Ovary (tissue), 3 donors: Measurements from ENCODE around the gene RALGPS2.

ENCODE experiments used
- EP300 ChIP-seq: sonication (generic); formaldehyde crosslinking; IDR thresholded peaks from one replicate; pipeline ENCODE4 v1.6.1; 2017; ENCODE audit warnings: antibody characterized with exemption
- POLR2A ChIP-seq: fragments of 450-650 bp; IDR thresholded peaks from one replicate; pipeline ENCODE4 v1.6.1; 2017; ENCODE audit warnings: antibody characterized with exemption, mild to moderate bottlenecking, moderate library complexity
- TF ChIP-seq, protein P1 (sequence below), 3 donors: fragments of 450-650 bp in 2 of 3; fragments of 200-600 bp in 1 of 3; IDR thresholded peaks; one replicate each; pipeline versions ENCODE4 v1.5.1 to v1.8.0; 2016 to 2022; ENCODE audit warnings: antibody characterized with exemption in 3 of 3, mild to moderate bottlenecking in 1 of 3
- donor health status: DM: no; HTN: no; CAD: no.

DNA sequence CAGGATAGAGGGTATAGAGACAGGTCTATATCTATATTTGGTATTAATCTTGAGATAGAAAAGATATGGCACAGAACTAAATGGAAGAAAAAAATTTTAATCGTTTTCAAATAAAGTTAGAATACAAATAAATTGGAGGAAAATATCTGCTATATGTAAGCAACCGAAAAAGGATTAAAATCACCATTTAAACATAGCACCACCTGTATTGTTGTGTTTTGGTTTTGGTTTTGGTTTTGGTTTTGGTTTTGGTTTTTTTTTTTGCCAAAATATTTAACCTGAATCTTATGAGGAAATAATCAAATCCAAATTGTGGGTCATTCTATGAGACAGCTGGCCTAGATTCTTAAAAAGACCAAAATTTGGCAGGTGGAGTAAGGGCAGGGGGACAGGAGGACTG, 174.4 kb downstream of the RALGPS2 start:
- TF ChIP-seq POLR2A (no peak), EP300 (no peak)
- TF ChIP-seq, protein P1, sequence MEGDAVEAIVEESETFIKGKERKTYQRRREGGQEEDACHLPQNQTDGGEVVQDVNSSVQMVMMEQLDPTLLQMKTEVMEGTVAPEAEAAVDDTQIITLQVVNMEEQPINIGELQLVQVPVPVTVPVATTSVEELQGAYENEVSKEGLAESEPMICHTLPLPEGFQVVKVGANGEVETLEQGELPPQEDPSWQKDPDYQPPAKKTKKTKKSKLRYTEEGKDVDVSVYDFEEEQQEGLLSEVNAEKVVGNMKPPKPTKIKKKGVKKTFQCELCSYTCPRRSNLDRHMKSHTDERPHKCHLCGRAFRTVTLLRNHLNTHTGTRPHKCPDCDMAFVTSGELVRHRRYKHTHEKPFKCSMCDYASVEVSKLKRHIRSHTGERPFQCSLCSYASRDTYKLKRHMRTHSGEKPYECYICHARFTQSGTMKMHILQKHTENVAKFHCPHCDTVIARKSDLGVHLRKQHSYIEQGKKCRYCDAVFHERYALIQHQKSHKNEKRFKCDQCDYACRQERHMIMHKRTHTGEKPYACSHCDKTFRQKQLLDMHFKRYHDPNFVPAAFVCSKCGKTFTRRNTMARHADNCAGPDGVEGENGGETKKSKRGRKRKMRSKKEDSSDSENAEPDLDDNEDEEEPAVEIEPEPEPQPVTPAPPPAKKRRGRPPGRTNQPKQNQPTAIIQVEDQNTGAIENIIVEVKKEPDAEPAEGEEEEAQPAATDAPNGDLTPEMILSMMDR (IDR thresholded peaks at IDR 0.05), result no peak
